DMS 273 (cell line): ENCODE data around the gene FOXF1.

Experiments used
- DNase-seq: peaks from one replicate; lab custom pipeline; 2025; ENCODE audit not compliant: unreplicated experiment; lab: John Stamatoyannopoulos, UW

Gene FOXF1

GRCh38 chr16:86510465-86511261, at the start of gene FOXF1:
Gene FOXF1, plus strand, starts transcription at chr16:86510527. Its CDS starts 43 bp downstream, at chr16:86510570.
- DNase-seq = peak; percentile 49

- DNase-seq = no peak
Measured at GRCh38 chr16:86461037-86461436, 49.3 kb upstream of the FOXF1 start.

- DNase-seq = no peak
Measured at GRCh38 chr16:86462334-86463084, 47.8 kb upstream of the FOXF1 start.

GRCh38 chr16:86464044-86464443, 46.3 kb upstream of the FOXF1 start:
- no peak for DNase-seq

GRCh38 chr16:86465434-86465833, 44.9 kb upstream of the FOXF1 start:
- no peak for DNase-seq

- DNase-seq = no peak
Measured at GRCh38 chr16:86466696-86467406, 43.5 kb upstream of the FOXF1 start.

- no peak for DNase-seq
Measured at GRCh38 chr16:86467490-86467889, 42.8 kb upstream of the FOXF1 start.

- no peak for DNase-seq
Measured at GRCh38 chr16:86470964-86471363, 39.4 kb upstream of the FOXF1 start.

- no peak for DNase-seq
Measured at GRCh38 chr16:86471896-86472295, 38.4 kb upstream of the FOXF1 start.

- DNase-seq = no peak
Measured at GRCh38 chr16:86472366-86472765, 38.0 kb upstream of the FOXF1 start.

GRCh38 chr16:86476956-86477534, 33.3 kb upstream of the FOXF1 start:
- DNase-seq = no peak

GRCh38 chr16:86477642-86478041, 32.7 kb upstream of the FOXF1 start:
- no peak for DNase-seq

GRCh38 chr16:86478779-86479178, 31.5 kb upstream of the FOXF1 start:
- DNase-seq = no peak

GRCh38 chr16:86479419-86479818, 30.9 kb upstream of the FOXF1 start:
- no peak for DNase-seq

GRCh38 chr16:86480444-86480843, 29.9 kb upstream of the FOXF1 start:
- DNase-seq = no peak

- DNase-seq = no peak
Measured at GRCh38 chr16:86481607-86482006, 28.7 kb upstream of the FOXF1 start.

- DNase-seq = no peak
Measured at GRCh38 chr16:86484240-86484639, 26.1 kb upstream of the FOXF1 start.

- no peak for DNase-seq
Measured at GRCh38 chr16:86485746-86486145, 24.6 kb upstream of the FOXF1 start.

GRCh38 chr16:86490859-86491639, 19.3 kb upstream of the FOXF1 start:
- no peak for DNase-seq

GRCh38 chr16:86491640-86492023, 18.7 kb upstream of the FOXF1 start:
- DNase-seq = no peak
